ENCODE results near the gene MYL7.

DNA sequence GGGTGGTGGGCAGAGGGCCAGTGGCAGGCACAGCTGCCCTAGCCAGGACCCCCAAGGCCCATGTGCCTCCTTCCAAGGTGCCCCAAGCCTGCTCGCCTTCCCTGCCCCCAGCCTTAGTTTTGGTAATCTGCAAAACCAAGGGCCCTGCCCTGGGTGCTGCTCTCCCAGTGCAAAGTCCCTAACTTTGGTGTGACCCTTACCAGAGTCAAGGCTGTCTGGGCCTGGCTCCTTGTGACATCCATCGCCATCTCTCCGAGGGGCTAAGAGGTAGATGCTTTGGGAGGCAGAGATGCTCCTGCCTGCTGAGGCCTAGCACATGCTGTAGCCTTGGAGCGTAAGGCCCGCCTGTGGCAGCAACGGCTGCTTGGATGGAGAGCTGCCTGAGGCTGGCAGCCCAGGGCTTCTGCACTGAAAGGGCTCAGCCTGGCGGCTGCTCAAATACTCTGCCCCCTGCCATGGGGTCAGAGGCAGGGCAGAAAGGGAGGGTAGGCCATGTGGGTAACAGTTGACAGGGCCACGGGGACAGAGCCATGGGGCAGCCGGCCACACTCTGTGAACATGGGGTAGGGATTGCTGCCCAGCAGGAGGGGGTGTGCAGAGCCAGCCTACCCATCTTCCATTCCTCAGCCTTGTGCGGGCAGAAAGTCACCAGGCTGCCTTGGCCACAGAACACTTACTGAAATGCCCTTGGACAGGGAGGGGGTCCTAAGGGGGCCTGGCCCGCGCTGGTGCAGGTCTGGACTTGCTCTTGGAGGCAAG is 17.9 kb upstream of the MYL7 start:
- TF ChIP-seq POLR2A (IDR thresholded peaks at IDR 0.05) (no peak), CTCF (IDR thresholded peaks at IDR 0.05 in 8 of 11, conservative IDR thresholded peaks at IDR 0.05 in 3 of 11) (no peak)

Measured in spleen (tissue), 7 donors.